Measurements from ENCODE around the gene TFPI2. TPM values are rescaled to one million over a fixed set of nuclear protein-coding genes. Genes with fewer than 3 reads are reported as not detected.

The TFPI2 gene
- total RNA-seq, 1 donor from 2014 or later: 3.2 TPM

GRCh38 chr7:93856323-93856722, 34.2 kb downstream of the TFPI2 start:
- TF ChIP-seq CTCF (IDR thresholded peaks at IDR 0.05; ENCODE audit: partially characterized antibody, unreplicated experiment): no peak
- H3K4me1 Mint-ChIP-seq (ENCODE audit: low read depth, unreplicated experiment): peaks cover 13% of the 10 kb centered on the region
- H3K27me3 Mint-ChIP-seq (ENCODE audit: unreplicated experiment): no peaks in the 10 kb centered on the region
- no peak overlapping the region for H3K4me3 Mint-ChIP-seq (ENCODE audit: unreplicated experiment)
- DNase-seq: no peak
- no peaks in the 10 kb centered on the region for H3K36me3 Mint-ChIP-seq (ENCODE audit: unreplicated experiment)
- no peaks in the 10 kb centered on the region for H3K9me3 Mint-ChIP-seq (ENCODE audit: unreplicated experiment)
- H3K27ac Mint-ChIP-seq (ENCODE audit: unreplicated experiment): no peak overlapping the region

GRCh38 chr7:93855797-93856196, 34.8 kb downstream of the TFPI2 start:
- H3K9me3 Mint-ChIP-seq (ENCODE audit: unreplicated experiment): no peaks in the 10 kb centered on the region
- peaks cover 13% of the 10 kb centered on the region for H3K4me1 Mint-ChIP-seq (ENCODE audit: low read depth, unreplicated experiment)
- H3K27ac Mint-ChIP-seq (ENCODE audit: unreplicated experiment): no peak overlapping the region
- TF ChIP-seq CTCF (IDR thresholded peaks at IDR 0.05; ENCODE audit: partially characterized antibody, unreplicated experiment): no peak
- H3K36me3 Mint-ChIP-seq (ENCODE audit: unreplicated experiment): no peaks in the 10 kb centered on the region
- no peaks in the 10 kb centered on the region for H3K27me3 Mint-ChIP-seq (ENCODE audit: unreplicated experiment)
- H3K4me3 Mint-ChIP-seq (ENCODE audit: unreplicated experiment): no peak overlapping the region
- DNase-seq: no peak

DNA sequence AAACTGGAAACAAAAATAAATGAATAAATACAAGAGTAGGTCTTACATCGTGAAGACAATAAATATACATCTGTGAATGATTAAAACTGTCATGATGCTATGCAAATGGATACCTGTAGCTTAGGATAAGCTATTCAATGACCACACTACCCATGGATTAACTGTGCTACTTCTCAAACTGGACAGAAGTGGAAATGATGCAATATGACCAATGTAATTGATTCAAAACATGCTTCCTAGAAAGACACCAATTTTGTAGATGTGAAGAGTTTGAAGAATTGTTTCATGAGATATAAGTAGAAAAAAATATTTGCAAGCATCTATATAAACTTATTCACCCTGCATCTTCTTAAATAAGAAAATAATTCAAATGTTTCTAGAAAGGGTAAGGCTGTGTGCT, 36.1 kb downstream of the TFPI2 start:
- H3K4me1 Mint-ChIP-seq (ENCODE audit: low read depth, unreplicated experiment): peaks cover 6% of the 10 kb centered on the region
- H3K27me3 Mint-ChIP-seq (ENCODE audit: unreplicated experiment): no peaks in the 10 kb centered on the region
- H3K4me3 Mint-ChIP-seq (ENCODE audit: unreplicated experiment): no peak overlapping the region
- no peaks in the 10 kb centered on the region for H3K36me3 Mint-ChIP-seq (ENCODE audit: unreplicated experiment)
- no peak for DNase-seq
- no peak overlapping the region for H3K27ac Mint-ChIP-seq (ENCODE audit: unreplicated experiment)
- H3K9me3 Mint-ChIP-seq (ENCODE audit: unreplicated experiment): no peaks in the 10 kb centered on the region
- TF ChIP-seq CTCF (IDR thresholded peaks at IDR 0.05; ENCODE audit: partially characterized antibody, unreplicated experiment): no peak

GRCh38 chr7:93851536-93851935, 39.0 kb downstream of the TFPI2 start:
- no peaks in the 10 kb centered on the region for H3K36me3 Mint-ChIP-seq (ENCODE audit: unreplicated experiment)
- H3K4me1 Mint-ChIP-seq (ENCODE audit: low read depth, unreplicated experiment): peaks cover 4% of the 10 kb centered on the region
- H3K4me3 Mint-ChIP-seq (ENCODE audit: unreplicated experiment): no peak overlapping the region
- no peaks in the 10 kb centered on the region for H3K27me3 Mint-ChIP-seq (ENCODE audit: unreplicated experiment)
- no peaks in the 10 kb centered on the region for H3K9me3 Mint-ChIP-seq (ENCODE audit: unreplicated experiment)
- no peak for TF ChIP-seq CTCF (IDR thresholded peaks at IDR 0.05; ENCODE audit: partially characterized antibody, unreplicated experiment)
- H3K27ac Mint-ChIP-seq (ENCODE audit: unreplicated experiment): no peak overlapping the region
- no peak for DNase-seq

- H3K4me3 Mint-ChIP-seq (ENCODE audit: unreplicated experiment): no peak overlapping the region
- no peak for DNase-seq
- H3K36me3 Mint-ChIP-seq (ENCODE audit: unreplicated experiment): no peaks in the 10 kb centered on the region
- H3K9me3 Mint-ChIP-seq (ENCODE audit: unreplicated experiment): no peaks in the 10 kb centered on the region
- no peak overlapping the region for H3K27ac Mint-ChIP-seq (ENCODE audit: unreplicated experiment)
- H3K27me3 Mint-ChIP-seq (ENCODE audit: unreplicated experiment): no peaks in the 10 kb centered on the region
- no peaks in the 10 kb centered on the region for H3K4me1 Mint-ChIP-seq (ENCODE audit: low read depth, unreplicated experiment)
- no peak for TF ChIP-seq CTCF (IDR thresholded peaks at IDR 0.05; ENCODE audit: partially characterized antibody, unreplicated experiment)
Measured at GRCh38 chr7:93843260-93843659, 47.3 kb downstream of the TFPI2 start.

Data from glutamatergic neuron (in vitro differentiated cells).